HG02840 (cell line): Measurements from ENCODE around the gene NEGR1.
"Not testable (repeated sequence)": the region's sequence is repeated elsewhere in the genome, so short reads cannot be mapped to it uniquely, and the experiment has no call there.

ENCODE experiments used
- ATAC-seq: cut with Tn5 transposase; IDR thresholded peaks from one replicate; pipeline ENCODE4 v1.9.1; 2021; ENCODE audit warnings: mild to moderate bottlenecking, moderate library complexity, moderate number of reproducible peaks; ENCODE audit not compliant: unreplicated experiment, low FRiP score

Gene NEGR1

GRCh38 chr1:72235931-72236330, 46.4 kb downstream of the NEGR1 start:
- ATAC-seq, result not testable (repeated sequence)

- no peak for ATAC-seq
Observed at GRCh38 chr1:72235062-72235461, 47.3 kb downstream of the NEGR1 start.

GRCh38 chr1:72230746-72231145, 51.6 kb downstream of the NEGR1 start:
- no peak for ATAC-seq

- ATAC-seq, result no peak
Observed at GRCh38 chr1:72229893-72230292, 52.4 kb downstream of the NEGR1 start.

GRCh38 chr1:72227667-72228066, 54.7 kb downstream of the NEGR1 start:
- no peak for ATAC-seq

- no peak for ATAC-seq
Observed at GRCh38 chr1:72224506-72224905, 57.8 kb downstream of the NEGR1 start.

- ATAC-seq, result no peak
Observed at GRCh38 chr1:72221811-72222210, 60.5 kb downstream of the NEGR1 start.

- ATAC-seq, result no peak
Observed at GRCh38 chr1:72218141-72218739, 64.1 kb downstream of the NEGR1 start.

- ATAC-seq, result no peak
Observed at GRCh38 chr1:72207059-72207458, 75.3 kb downstream of the NEGR1 start.

- no peak for ATAC-seq
Observed at GRCh38 chr1:72202761-72203160, 79.6 kb downstream of the NEGR1 start.

GRCh38 chr1:72197786-72198185, 84.6 kb downstream of the NEGR1 start:
- ATAC-seq, result no peak

- no peak for ATAC-seq
Observed at GRCh38 chr1:72186733-72187307, 95.5 kb downstream of the NEGR1 start.

GRCh38 chr1:72184099-72184701, 98.1 kb downstream of the NEGR1 start:
- no peak for ATAC-seq

- ATAC-seq, result no peak
Observed at GRCh38 chr1:72182859-72183258, 99.5 kb downstream of the NEGR1 start.

- ATAC-seq, result no peak
Observed at GRCh38 chr1:72178266-72178665, 104.1 kb downstream of the NEGR1 start.

- ATAC-seq, result no peak
Observed at GRCh38 chr1:72177711-72178110, 104.6 kb downstream of the NEGR1 start.

- ATAC-seq, result no peak
Observed at GRCh38 chr1:72170246-72170645, 112.1 kb downstream of the NEGR1 start.

- no peak for ATAC-seq
Observed at GRCh38 chr1:72166426-72166825, 115.9 kb downstream of the NEGR1 start.

- ATAC-seq, result no peak
Observed at GRCh38 chr1:72150508-72150907, 131.8 kb downstream of the NEGR1 start.

- ATAC-seq, result no peak
Observed at GRCh38 chr1:72141875-72142274, 140.5 kb downstream of the NEGR1 start.

GRCh38 chr1:72140222-72140621, 142.1 kb downstream of the NEGR1 start:
- ATAC-seq, result no peak

GRCh38 chr1:72137656-72138055, 144.7 kb downstream of the NEGR1 start:
- no peak for ATAC-seq
